K562 (cell line): ENCODE data around the gene CASP2. TPM values are rescaled to one million over a fixed set of nuclear protein-coding genes. Genes with fewer than 3 reads are reported as not detected.

Experiments
- BRCA1 ChIP-seq, 2 experiments: fragments of 450-650 bp in 1 of 2; sonication (generic) in 1 of 2; formaldehyde crosslinking in 1 of 2; IDR thresholded peaks; 2 replicates each; pipeline versions ENCODE4 v1.5.0 to v1.6.1; 2017 to 2020; ENCODE audit warnings: mild to moderate bottlenecking in 1 of 2, missing genetic modification reagents in 1 of 2
- C11orf30 ChIP-seq: fragments of 450-650 bp; IDR thresholded peaks from 2 replicates; pipeline ENCODE4 v1.6.1; 2016; ENCODE audit warnings: low read depth, mild to moderate bottlenecking
- CBX3 ChIP-seq, 2 experiments: IDR thresholded peaks; 1 replicate in 1 of 2; 2 replicates in 1 of 2; pipeline ENCODE4 v1.6.1; 2012; ENCODE audit warnings: inconsistent platforms in 2 of 2, low read length in 2 of 2, borderline replicate concordance in 1 of 2, control low read depth in 1 of 2
- CREB1 ChIP-seq, 2 experiments: sonication (generic) in 1 of 2; formaldehyde crosslinking in 1 of 2; IDR thresholded peaks; 2 replicates each; pipeline versions ENCODE4 v1.6.1 to v1.8.0; 2012 to 2022; ENCODE audit warnings: inconsistent platforms in 1 of 2, mild to moderate bottlenecking in 1 of 2, missing genetic modification reagents in 1 of 2, moderate library complexity in 1 of 2
- CXXC5 ChIP-seq: fragments of 250-450 bp; sonication (Bioruptor Pico); IDR thresholded peaks from 2 replicates; pipeline ENCODE4 v1.8.0; 2022; ENCODE audit warnings: inconsistent platforms, mild to moderate bottlenecking, moderate library complexity
- DACH1 ChIP-seq: fragments of 450-650 bp; IDR thresholded peaks from 2 replicates; pipeline ENCODE4 v1.6.1; 2018; ENCODE audit not compliant: partially characterized antibody
- ERF ChIP-seq: fragments of 450-650 bp; formaldehyde crosslinking; IDR thresholded peaks from 2 replicates; pipeline ENCODE4 v1.4.0; 2020; ENCODE audit warnings: mild to moderate bottlenecking, mixed read lengths
- KAT8 ChIP-seq: fragments of 450-650 bp; IDR thresholded peaks from 2 replicates; pipeline ENCODE4 v1.6.1; 2016; ENCODE audit warnings: low read depth, mild to moderate bottlenecking
- KDM1A ChIP-seq, 2 experiments: fragments of 450-650 bp; IDR thresholded peaks; 2 replicates each; pipeline ENCODE4 v1.6.1; 2016; ENCODE audit warnings: mild to moderate bottlenecking in 2 of 2
- LEF1 ChIP-seq: fragments of 450-650 bp; IDR thresholded peaks from 2 replicates; pipeline ENCODE4 v1.6.1; 2016; ENCODE audit warnings: mild to moderate bottlenecking
- NRF1 ChIP-seq, 2 experiments: fragments of 450-650 bp; IDR thresholded peaks in 1 of 2; conservative IDR thresholded peaks in 1 of 2; 2 replicates each; pipeline ENCODE4 v1.6.1; 2014; ENCODE audit warnings: mild to moderate bottlenecking in 2 of 2
- PCBP2 ChIP-seq: fragments of 200-400 bp; formaldehyde crosslinking; IDR thresholded peaks from 2 replicates; pipeline ENCODE4 v1.6.1; 2018; ENCODE audit warnings: low read length, low read depth, mild to moderate bottlenecking, moderate library complexity; ENCODE audit not compliant: poor library complexity, severe bottlenecking
- RBM39 ChIP-seq: fragments of 200-400 bp; formaldehyde crosslinking; optimal IDR thresholded peaks from 2 replicates; pipeline ENCODE3; 2018; ENCODE audit warnings: low read depth, low read length
- TRIM28 ChIP-seq: fragments of 450-650 bp; IDR thresholded peaks from 2 replicates; pipeline ENCODE4 v1.6.1; 2017
- U2AF2 ChIP-seq: fragments of 200-400 bp; formaldehyde crosslinking; optimal IDR thresholded peaks from 2 replicates; pipeline ENCODE3; 2017; ENCODE audit warnings: low read depth, mild to moderate bottlenecking, low read length
- ZNF316 ChIP-seq: fragments of 450-650 bp; IDR thresholded peaks from 2 replicates; pipeline ENCODE4 v1.6.1; 2016
- polyA plus RNA-seq, 8 experiments: library from polyadenylated mRNA; depleted of rRNA in 4 of 8; stranded (reverse) in 5 of 8; unstranded in 3 of 8; fragments of >200 nt; fragmentation: Nextera tagmentation in 2 of 8; fragmentation: Illumina TruSeq in 1 of 8; extraction: Ambion mirVana in 2 of 8; extraction: Trizol in 1 of 8; gene quantifications; 2 replicates each; pipeline versions ENCODE4 v1.2.1 to v1.2.3, GENCODE V29; 2011 to 2014; ENCODE audit warnings: inconsistent platforms in 1 of 8, missing spikeins in 1 of 8
- total RNA-seq, 7 experiments: library from RNA; depleted of rRNA in 6 of 7; stranded (reverse); fragments of >200 nt in 6 of 7; fragmentation: Illumina TruSeq in 2 of 7; extraction: Trizol in 2 of 7; gene quantifications; 2 replicates each; pipeline versions ENCODE4 v1.2.1 to v1.2.3, GENCODE V29; 2011 to 2021; ENCODE audit warnings: low replicate concordance in 1 of 7
- TF ChIP-seq, protein P1 (sequence below): fragments of 450-650 bp; IDR thresholded peaks from 2 replicates; pipeline ENCODE4 v1.6.1; 2016; ENCODE audit warnings: missing biosample characterization, missing genetic modification characterization
- TF ChIP-seq, protein P2 (sequence below): fragments of 250-450 bp; sonication (Bioruptor Pico); IDR thresholded peaks from 2 replicates; pipeline ENCODE4 v1.8.0; 2021; ENCODE audit warnings: moderate library complexity, mild to moderate bottlenecking, inconsistent platforms
- TF ChIP-seq, protein P3 (sequence below): fragments of 450-650 bp; conservative IDR thresholded peaks from 2 replicates; pipeline ENCODE4 v1.6.1; 2016; ENCODE audit warnings: missing genetic modification characterization, low read depth, mild to moderate bottlenecking, missing compliant biosample characterization, moderate library complexity
- TF ChIP-seq, protein P4 (sequence below): fragments of 250-450 bp; sonication (Bioruptor Pico); IDR thresholded peaks from 2 replicates; pipeline ENCODE4 v1.4.0; 2020
- TF ChIP-seq, protein P5 (sequence below): fragments of 250-450 bp; sonication (Bioruptor Pico); IDR thresholded peaks from 2 replicates; pipeline ENCODE4 v1.5.0; 2021; ENCODE audit warnings: mild to moderate bottlenecking, borderline replicate concordance

CASP2 gene
- total and polyA plus RNA-seq, 9 of the 15 experiments (the other 6 are each of a cell fraction or from before 2014, with no cell fraction given), result 18.8 to 64.9 (median 24.1) TPM

DNA sequence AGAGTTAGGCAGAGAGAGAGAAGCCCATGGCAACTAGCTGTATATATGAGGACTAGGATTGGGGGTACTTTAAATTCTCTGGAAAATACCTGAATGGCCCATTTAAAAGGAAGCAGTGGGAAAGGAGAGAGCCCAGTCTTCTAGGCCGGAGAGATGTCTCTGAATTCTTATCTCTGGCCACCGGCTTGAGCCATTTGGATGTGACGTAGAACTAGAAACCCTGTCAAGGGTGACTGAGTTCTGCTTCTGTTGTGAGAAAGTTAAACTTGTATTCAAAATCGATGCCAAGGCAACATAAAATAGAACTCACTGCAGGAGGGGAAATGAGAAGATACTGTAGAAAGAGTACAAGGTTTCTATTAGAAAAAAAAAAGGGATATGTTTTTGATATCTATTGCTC is 31.2 kb upstream of the CASP2 start (continued):
- TF ChIP-seq, protein P1, sequence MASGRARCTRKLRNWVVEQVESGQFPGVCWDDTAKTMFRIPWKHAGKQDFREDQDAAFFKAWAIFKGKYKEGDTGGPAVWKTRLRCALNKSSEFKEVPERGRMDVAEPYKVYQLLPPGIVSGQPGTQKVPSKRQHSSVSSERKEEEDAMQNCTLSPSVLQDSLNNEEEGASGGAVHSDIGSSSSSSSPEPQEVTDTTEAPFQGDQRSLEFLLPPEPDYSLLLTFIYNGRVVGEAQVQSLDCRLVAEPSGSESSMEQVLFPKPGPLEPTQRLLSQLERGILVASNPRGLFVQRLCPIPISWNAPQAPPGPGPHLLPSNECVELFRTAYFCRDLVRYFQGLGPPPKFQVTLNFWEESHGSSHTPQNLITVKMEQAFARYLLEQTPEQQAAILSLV (tag), result no peak
- TF ChIP-seq CXXC5, result peak; percentile 35
- peak in 1 of 2 experiments; percentile 54; a peak in 1 of 3 replicates for TF ChIP-seq CBX3 (IDR thresholded peaks at IDR 0.05; ENCODE audit: borderline replicate concordance in 1 of 2, low read length in 2 of 2)
- no peak for TF ChIP-seq DACH1
- TF ChIP-seq, protein P2, sequence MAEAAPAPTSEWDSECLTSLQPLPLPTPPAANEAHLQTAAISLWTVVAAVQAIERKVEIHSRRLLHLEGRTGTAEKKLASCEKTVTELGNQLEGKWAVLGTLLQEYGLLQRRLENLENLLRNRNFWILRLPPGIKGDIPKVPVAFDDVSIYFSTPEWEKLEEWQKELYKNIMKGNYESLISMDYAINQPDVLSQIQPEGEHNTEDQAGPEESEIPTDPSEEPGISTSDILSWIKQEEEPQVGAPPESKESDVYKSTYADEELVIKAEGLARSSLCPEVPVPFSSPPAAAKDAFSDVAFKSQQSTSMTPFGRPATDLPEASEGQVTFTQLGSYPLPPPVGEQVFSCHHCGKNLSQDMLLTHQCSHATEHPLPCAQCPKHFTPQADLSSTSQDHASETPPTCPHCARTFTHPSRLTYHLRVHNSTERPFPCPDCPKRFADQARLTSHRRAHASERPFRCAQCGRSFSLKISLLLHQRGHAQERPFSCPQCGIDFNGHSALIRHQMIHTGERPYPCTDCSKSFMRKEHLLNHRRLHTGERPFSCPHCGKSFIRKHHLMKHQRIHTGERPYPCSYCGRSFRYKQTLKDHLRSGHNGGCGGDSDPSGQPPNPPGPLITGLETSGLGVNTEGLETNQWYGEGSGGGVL, result no peak
- no peak for TF ChIP-seq BRCA1 (IDR thresholded peaks at IDR 0.05)
- TF ChIP-seq BRCA1 (CRISPR knock-in tag; IDR thresholded peaks at IDR 0.05), result no peak
- TF ChIP-seq, protein P3, sequence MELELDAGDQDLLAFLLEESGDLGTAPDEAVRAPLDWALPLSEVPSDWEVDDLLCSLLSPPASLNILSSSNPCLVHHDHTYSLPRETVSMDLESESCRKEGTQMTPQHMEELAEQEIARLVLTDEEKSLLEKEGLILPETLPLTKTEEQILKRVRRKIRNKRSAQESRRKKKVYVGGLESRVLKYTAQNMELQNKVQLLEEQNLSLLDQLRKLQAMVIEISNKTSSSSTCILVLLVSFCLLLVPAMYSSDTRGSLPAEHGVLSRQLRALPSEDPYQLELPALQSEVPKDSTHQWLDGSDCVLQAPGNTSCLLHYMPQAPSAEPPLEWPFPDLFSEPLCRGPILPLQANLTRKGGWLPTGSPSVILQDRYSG (tag), result no peak
- TF ChIP-seq ERF, result no peak
- TF ChIP-seq ZNF316, result 0 out of 2 replicates have a peak, but pooled peaks have one; percentile 2
- peak; percentile 80 for TF ChIP-seq LEF1
- no peak for TF ChIP-seq KDM1A (IDR thresholded peaks at IDR 0.05)
- no peak for TF ChIP-seq C11orf30
- TF ChIP-seq KAT8, result no peak
- 0 out of 2 replicates have a peak, but pooled peaks have one; percentile 41 for TF ChIP-seq TRIM28
- no peak for TF ChIP-seq RBM39
- TF ChIP-seq CREB1 (IDR thresholded peaks at IDR 0.05), result peak; percentile 90
- TF ChIP-seq CREB1 (CRISPR knock-in tag; IDR thresholded peaks at IDR 0.05), result peak; percentile 67; the same call in 1 of the 2 replicates
- no peak for TF ChIP-seq PCBP2
- no peak for TF ChIP-seq NRF1 (conservative IDR thresholded peaks at IDR 0.05 in 1 of 2, IDR thresholded peaks at IDR 0.05 in 1 of 2)
- TF ChIP-seq, protein P4, sequence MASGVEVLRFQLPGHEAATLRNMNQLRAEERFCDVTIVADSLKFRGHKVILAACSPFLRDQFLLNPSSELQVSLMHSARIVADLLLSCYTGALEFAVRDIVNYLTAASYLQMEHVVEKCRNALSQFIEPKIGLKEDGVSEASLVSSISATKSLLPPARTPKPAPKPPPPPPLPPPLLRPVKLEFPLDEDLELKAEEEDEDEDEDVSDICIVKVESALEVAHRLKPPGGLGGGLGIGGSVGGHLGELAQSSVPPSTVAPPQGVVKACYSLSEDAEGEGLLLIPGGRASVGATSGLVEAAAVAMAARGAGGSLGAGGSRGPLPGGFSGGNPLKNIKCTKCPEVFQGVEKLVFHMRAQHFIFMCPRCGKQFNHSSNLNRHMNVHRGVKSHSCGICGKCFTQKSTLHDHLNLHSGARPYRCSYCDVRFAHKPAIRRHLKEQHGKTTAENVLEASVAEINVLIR, result 0 out of 2 replicates have a peak, but pooled peaks have one; percentile 29
- no peak for TF ChIP-seq U2AF2
- TF ChIP-seq, protein P5, sequence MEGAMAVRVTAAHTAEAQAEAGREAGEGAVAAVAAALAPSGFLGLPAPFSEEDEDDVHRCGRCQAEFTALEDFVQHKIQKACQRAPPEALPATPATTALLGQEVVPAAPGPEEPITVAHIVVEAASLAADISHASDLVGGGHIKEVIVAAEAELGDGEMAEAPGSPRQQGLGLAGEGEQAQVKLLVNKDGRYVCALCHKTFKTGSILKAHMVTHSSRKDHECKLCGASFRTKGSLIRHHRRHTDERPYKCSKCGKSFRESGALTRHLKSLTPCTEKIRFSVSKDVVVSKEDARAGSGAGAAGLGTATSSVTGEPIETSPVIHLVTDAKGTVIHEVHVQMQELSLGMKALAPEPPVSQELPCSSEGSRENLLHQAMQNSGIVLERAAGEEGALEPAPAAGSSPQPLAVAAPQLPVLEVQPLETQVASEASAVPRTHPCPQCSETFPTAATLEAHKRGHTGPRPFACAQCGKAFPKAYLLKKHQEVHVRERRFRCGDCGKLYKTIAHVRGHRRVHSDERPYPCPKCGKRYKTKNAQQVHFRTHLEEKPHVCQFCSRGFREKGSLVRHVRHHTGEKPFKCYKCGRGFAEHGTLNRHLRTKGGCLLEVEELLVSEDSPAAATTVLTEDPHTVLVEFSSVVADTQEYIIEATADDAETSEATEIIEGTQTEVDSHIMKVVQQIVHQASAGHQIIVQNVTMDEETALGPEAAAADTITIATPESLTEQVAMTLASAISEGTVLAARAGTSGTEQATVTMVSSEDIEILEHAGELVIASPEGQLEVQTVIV (CRISPR knock-in tag), result no peak
